NCI-H774 (cell line): ENCODE data around the gene LCAT.

Source experiments
- DNase-seq: peaks from one replicate; lab custom pipeline; 2025; lab: John Stamatoyannopoulos, UW

The LCAT gene

GRCh38 chr16:67909056-67909742, 34.7 kb downstream of the LCAT start:
- no peak for DNase-seq

GRCh38 chr16:67907397-67908180, 36.3 kb downstream of the LCAT start:
- DNase-seq, result no peak

DNA sequence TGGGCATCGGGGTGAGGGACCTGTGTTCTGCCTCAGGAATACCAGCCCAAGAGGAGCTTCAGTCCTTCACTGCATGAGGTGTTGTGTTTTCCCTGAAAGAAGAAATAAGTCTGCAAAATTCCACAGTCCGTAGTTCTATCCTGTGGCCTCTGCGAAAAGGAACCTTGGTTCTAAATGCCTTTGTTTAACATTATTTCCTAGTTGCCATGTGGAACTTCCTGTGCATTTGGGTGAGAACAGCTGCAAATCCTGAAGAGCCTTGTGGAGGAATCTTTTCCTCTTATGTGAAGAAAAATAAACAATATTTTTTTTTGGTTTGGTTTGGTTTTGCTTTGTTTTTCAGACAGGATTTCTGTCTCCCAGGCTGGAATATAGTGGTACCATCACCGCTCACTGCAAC, 41.1 kb downstream of the LCAT start:
- DNase-seq, result no peak

DNA sequence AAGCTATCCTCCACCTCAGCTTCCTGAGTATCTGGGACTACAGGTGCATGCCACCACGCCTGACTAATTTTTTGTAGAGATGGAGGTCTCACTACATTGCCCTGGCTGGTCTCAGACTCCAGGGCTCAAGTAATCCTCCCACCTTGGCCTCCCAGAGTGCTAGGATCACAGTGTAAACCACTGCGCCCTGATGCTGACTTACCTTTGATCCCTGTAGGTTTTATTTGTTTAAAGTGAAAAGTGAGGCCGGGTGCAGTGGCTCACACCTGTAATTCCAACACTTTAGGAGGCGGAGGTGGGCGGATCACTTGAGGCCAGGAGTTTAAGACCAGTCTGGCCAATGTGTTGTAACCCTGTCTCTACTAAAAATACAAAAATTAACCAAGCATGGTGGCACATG, 42.2 kb downstream of the LCAT start:
- DNase-seq, result no peak

GRCh38 chr16:67897231-67897630, 46.7 kb downstream of the LCAT start:
- no peak for DNase-seq

DNA sequence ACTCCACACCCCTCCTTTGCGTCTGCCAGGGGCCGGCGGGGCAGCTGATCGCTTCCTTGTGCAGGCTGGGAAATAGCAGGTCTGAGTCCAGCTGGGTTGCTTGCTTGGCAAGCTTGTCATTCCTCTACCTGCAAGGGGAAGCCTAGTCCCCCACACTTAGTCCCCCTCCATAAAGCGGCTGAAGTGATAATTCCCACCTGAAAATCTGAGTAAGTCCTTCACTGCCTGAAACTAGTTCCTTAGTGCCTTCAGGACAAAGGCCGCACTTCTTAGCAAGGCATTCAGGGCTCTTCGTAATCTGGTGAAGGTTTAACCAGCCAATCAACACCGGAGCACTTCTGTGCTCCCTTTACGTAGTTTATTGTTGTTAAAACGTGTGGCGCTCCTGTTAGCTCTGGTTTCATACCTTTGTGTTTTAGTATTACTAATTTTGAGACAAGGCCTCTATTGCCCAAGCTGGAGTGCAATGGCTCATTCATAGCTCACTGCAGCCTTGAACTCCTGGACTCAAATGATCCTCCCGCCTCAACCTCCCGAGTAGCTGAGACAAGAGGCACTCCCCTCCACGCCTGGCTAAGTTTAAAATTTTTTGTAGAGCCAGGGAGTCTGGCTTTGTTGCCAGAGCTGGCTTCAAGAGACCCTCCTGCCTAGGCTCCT, 50.0 kb downstream of the LCAT start:
- DNase-seq, result no peak

- peak; percentile 74 for DNase-seq
Observed at GRCh38 chr16:67892899-67893742, 50.8 kb downstream of the LCAT start, which contains the start of gene PSKH1. PSKH1 (plus strand) TSS chr16:67893254; CDS start chr16:67908750, 15,496 bp downstream.

- no peak for DNase-seq
Observed at GRCh38 chr16:67892375-67892774, 51.5 kb downstream of the LCAT start.
